ENCODE results near the gene DENND1A. TPM values are rescaled to one million over a fixed set of nuclear protein-coding genes. Genes with fewer than 3 reads are reported as not detected.

The DENND1A gene
- total RNA-seq, 1 experiment from 2014 or later = 19.7 TPM

GRCh38 chr9:123345567-123345955, 584.4 kb downstream of the DENND1A start:
- no peak for ATAC-seq

GRCh38 chr9:123344192-123344949, 585.6 kb downstream of the DENND1A start:
- Histone ChIP-seq H3K4me1 (ENCODE audit: control insufficient read depth, insufficient read depth, low read length) (no peaks in the 10 kb centered on the region), H3K4me3 (ENCODE audit: low read depth in 2 of 2, low read length in 2 of 2) (no peak overlapping the region), H3K36me3 (ENCODE audit: control insufficient read depth, insufficient read depth, low read length) (no peaks in the 10 kb centered on the region), H3K27ac (ENCODE audit: low read length) (no peak overlapping the region), H3K27me3 (ENCODE audit: control insufficient read depth, insufficient read depth, low read length) (no peaks in the 10 kb centered on the region), H3K9me3 (ENCODE audit: control insufficient read depth, insufficient read depth, low read depth, low read length) (no peaks in the 10 kb centered on the region)
- CTCF ChIA-PET = no interaction called here
- in situ Hi-C loops (cut with HindIII; ENCODE audit: low pct_unique_long_range_greater_than_20kb, low sequenced_read_pairs) (no loop called here), intact Hi-C loops (cut with micrococcal nuclease; ENCODE audit: unreplicated experiment) (no loop called here)
- ATAC-seq (no peak), DNase-seq (ENCODE audit: low read depth, low spot score) (no peak)
- POLR2A ChIA-PET = no interaction called here
- BruUV-seq (replicated peaks) = no TSS peak
- TF ChIP-seq CTCF (IDR thresholded peaks at IDR 0.05) = no peak
- no peak for TF ChIP-seq TCF7L2 (IDR thresholded peaks at IDR 0.05; ENCODE audit: low read depth, low read length)

More at GRCh38 chr9:123345567-123345955, 584.4 kb downstream of the DENND1A start:
- in situ Hi-C loops (cut with HindIII; ENCODE audit: low pct_unique_long_range_greater_than_20kb, low sequenced_read_pairs) (no loop called here), intact Hi-C loops (cut with micrococcal nuclease; ENCODE audit: unreplicated experiment) (no loop called here)
- no peaks in the 10 kb centered on the region for H3K4me1 ChIP-seq (ENCODE audit: control insufficient read depth, insufficient read depth, low read length)
- H3K36me3 ChIP-seq (ENCODE audit: control insufficient read depth, insufficient read depth, low read length) = no peaks in the 10 kb centered on the region
- no peaks in the 10 kb centered on the region for H3K9me3 ChIP-seq (ENCODE audit: control insufficient read depth, insufficient read depth, low read depth, low read length)
- TF ChIP-seq SIN3A (IDR thresholded peaks at IDR 0.05; ENCODE audit: borderline replicate concordance, insufficient read depth, low read depth, low read length) (no peak), CTCF (IDR thresholded peaks at IDR 0.05) (no peak), TCF7L2 (IDR thresholded peaks at IDR 0.05; ENCODE audit: low read depth, low read length) (no peak), POLR2AphosphoS5 (IDR thresholded peaks at IDR 0.05; ENCODE audit: low read depth, low read length) (no peak), REST (IDR thresholded peaks at IDR 0.05; ENCODE audit: insufficient read depth in 1 of 2, low read depth in 2 of 2, low read length in 1 of 2) (no peak)
- BruUV-seq (replicated peaks) = no TSS peak
- H3K4me3 ChIP-seq (ENCODE audit: low read depth in 2 of 2, low read length in 2 of 2) = no peak overlapping the region
- no peak overlapping the region for H3K27ac ChIP-seq (ENCODE audit: low read length)
- CTCF ChIA-PET = no interaction called here
- H3K27me3 ChIP-seq (ENCODE audit: control insufficient read depth, insufficient read depth, low read length) = no peaks in the 10 kb centered on the region
- no peak for DNase-seq (ENCODE audit: low read depth, low spot score)
- POLR2A ChIA-PET = no interaction called here
